ENCODE results near the gene CHMP3. TPM values are rescaled to one million over a fixed set of nuclear protein-coding genes. Genes with fewer than 3 reads are reported as not detected.

The CHMP3 gene
- total RNA-seq, 4 donors from 2014 or later = 206 to 236 (median 211) TPM

DNA sequence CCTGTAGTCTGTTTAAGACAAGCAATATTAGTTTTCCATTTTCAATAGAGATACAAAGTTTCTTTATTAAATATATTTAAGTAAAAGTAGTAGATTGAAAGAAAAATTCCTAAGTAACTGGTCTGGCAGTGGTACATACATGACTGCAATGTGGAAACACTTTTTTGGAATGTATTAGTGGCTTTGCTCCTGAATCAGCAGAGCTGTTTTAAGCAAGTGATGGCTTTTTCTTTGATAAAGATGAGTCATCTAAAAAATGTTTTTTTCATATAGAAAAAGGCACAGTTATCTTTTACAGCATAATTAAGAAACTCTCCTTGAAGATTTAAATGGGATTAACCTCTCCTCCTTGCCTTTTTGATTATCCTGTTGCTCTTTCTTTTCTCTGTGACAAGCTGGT, 87.2 kb downstream of the CHMP3 start:
- H3K27me3 ChIP-seq = no peaks in the 10 kb centered on the region
- no peak for ATAC-seq
- H3K36me3 ChIP-seq = peaks cover 14 to 97% of the 10 kb centered on the region in 2 donors
- no peak overlapping the region for H3K27ac ChIP-seq
- TF ChIP-seq POLR2A (IDR thresholded peaks at IDR 0.05) (no peak), CTCF (IDR thresholded peaks at IDR 0.05) (no peak), EP300 (IDR thresholded peaks at IDR 0.05) (no peak), POLR2AphosphoS5 (IDR thresholded peaks at IDR 0.05) (no peak)
- H3K4me3 ChIP-seq = no peak overlapping the region
- no peaks in the 10 kb centered on the region for H3K9me3 ChIP-seq
- peaks cover 5 to 40% (median 7%) of the 10 kb centered on the region in 3 donors for H3K4me1 ChIP-seq

- ATAC-seq = no peak
- H3K9me3 ChIP-seq = no peaks in the 10 kb centered on the region
- 89 to 92% methylated on average over 6 of the region's 6 CpGs for WGBS, 2 donors (ENCODE audit: low coverage in 1 of 2)
- no peaks in the 10 kb centered on the region for H3K27me3 ChIP-seq
- peaks cover 0 to 21% (median 0%) of the 10 kb centered on the region in 3 donors for H3K4me1 ChIP-seq
- no peak for TF ChIP-seq POLR2A (IDR thresholded peaks at IDR 0.05)
- TF ChIP-seq CTCF (IDR thresholded peaks at IDR 0.05) = no peak
- no peak for TF ChIP-seq EP300 (IDR thresholded peaks at IDR 0.05)
- TF ChIP-seq POLR2AphosphoS5 (IDR thresholded peaks at IDR 0.05) = no peak
- no peak overlapping the region for H3K4me3 ChIP-seq
- H3K36me3 ChIP-seq = peaks cover 18 to 93% of the 10 kb centered on the region in 2 donors
- no peak overlapping the region for H3K27ac ChIP-seq
Observed at GRCh38 chr2:86471637-86472036, 91.6 kb downstream of the CHMP3 start.

DNA sequence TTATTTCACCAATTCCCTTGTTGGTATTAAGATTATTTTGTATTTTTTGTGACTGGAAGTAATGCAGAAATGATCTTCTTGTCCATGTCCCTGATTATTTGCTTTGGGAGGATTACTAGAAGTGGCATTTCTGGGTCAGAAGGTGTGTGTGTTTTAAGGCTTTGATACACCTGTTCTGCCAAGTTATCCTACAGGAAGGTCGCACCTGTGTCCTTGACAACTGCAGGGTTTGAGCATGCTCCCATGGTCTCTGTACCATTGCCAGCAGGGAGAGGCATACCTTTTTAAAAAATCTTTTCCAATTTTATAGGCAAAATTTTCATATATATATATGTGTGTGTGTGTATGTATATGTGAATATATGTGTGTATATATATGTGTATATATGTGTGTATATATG, 92.4 kb downstream of the CHMP3 start:
- no peak overlapping the region for H3K4me3 ChIP-seq
- H3K36me3 ChIP-seq = peaks cover 22 to 93% of the 10 kb centered on the region in 2 donors
- H3K27ac ChIP-seq = no peak overlapping the region
- 91 to 100% methylated on average over 1 of the region's 1 CpG for WGBS, 2 donors (ENCODE audit: low coverage in 1 of 2)
- H3K4me1 ChIP-seq = peaks cover 0 to 19% (median 3%) of the 10 kb centered on the region in 3 donors
- no peak for ATAC-seq
- TF ChIP-seq EP300 (IDR thresholded peaks at IDR 0.05) (no peak), POLR2A (IDR thresholded peaks at IDR 0.05) (no peak), POLR2AphosphoS5 (IDR thresholded peaks at IDR 0.05) (no peak), CTCF (IDR thresholded peaks at IDR 0.05) (no peak)
- no peaks in the 10 kb centered on the region for H3K9me3 ChIP-seq
- no peaks in the 10 kb centered on the region for H3K27me3 ChIP-seq

DNA sequence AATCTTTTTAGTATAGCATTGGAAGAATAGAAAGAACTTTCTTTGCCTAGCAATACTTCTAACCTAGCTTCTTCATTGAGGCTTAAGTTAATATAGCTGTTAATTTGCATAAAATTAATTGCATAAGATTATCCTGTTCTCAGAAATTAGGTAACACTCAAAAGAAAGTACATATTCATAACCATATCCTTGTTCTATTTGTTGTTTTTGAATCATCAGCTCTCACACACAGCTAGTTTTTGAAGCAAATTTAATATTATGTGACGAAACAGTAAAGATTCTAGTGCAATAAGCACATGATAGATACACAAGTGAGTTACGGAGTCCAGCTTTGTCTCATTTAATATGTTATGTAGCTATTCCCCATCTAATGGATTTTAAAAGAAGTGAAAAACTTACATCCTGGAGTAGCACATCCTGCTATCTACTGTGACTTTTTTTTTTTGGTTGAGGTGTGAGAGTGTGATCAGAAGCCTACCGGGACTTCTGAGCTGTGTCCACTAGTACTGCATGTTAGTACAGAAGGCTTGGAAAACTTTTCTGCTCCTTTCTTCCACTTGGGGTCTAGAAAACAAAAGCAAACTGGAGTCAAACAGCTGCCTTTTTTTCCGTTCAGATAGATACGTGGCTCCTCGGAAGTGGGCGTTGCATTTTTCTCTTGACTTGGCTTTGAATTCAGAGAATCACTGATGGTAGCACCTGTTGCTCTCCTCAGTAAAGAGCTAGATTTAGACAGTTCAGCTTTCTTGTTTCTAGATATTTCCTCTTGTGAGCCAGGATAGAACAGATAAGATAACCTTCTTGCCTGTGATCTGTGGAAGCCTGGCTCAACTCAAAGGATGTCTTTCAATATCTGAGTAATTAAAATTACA, 94.8 kb downstream of the CHMP3 start:
- no peaks in the 10 kb centered on the region for H3K27me3 ChIP-seq
- no peak for ATAC-seq
- H3K4me3 ChIP-seq = no peak overlapping the region
- 80 to 86% methylated on average over 6 to 7 of the region's 7 CpGs for WGBS, 2 donors (ENCODE audit: low coverage in 1 of 2)
- no peak for TF ChIP-seq CTCF (IDR thresholded peaks at IDR 0.05)
- H3K9me3 ChIP-seq = no peaks in the 10 kb centered on the region
- H3K4me1 ChIP-seq = peaks cover 8 to 36% (median 22%) of the 10 kb centered on the region in 3 donors
- H3K36me3 ChIP-seq = peaks cover 12 to 93% of the 10 kb centered on the region in 2 donors
- H3K27ac ChIP-seq = no peak overlapping the region

GRCh38 chr2:86466306-86466705, 96.9 kb downstream of the CHMP3 start:
- Histone ChIP-seq H3K9me3 (no peaks in the 10 kb centered on the region), H3K36me3 (peaks cover 14 to 87% of the 10 kb centered on the region in 2 donors), H3K4me1 (peaks cover 10 to 48% (median 22%) of the 10 kb centered on the region in 3 donors), H3K4me3 (no peak overlapping the region), H3K27ac (peak overlapping the region in 2 of 4 donors; percentile 22 to 39), H3K27me3 (no peaks in the 10 kb centered on the region)
- TF ChIP-seq EP300 (IDR thresholded peaks at IDR 0.05) (no peak), POLR2A (IDR thresholded peaks at IDR 0.05) (no peak), POLR2AphosphoS5 (IDR thresholded peaks at IDR 0.05) (no peak), CTCF (IDR thresholded peaks at IDR 0.05) (no peak)
- no peak for ATAC-seq
- WGBS, 2 donors (ENCODE audit: low coverage in 1 of 2) = 100% methylated on average over 1 of the region's 1 CpG

All from gastroesophageal sphincter (tissue), 4 donors.